SK-N-SH (cell line): Measurements from ENCODE around the gene TM2D1. TPM values are rescaled to one million over a fixed set of nuclear protein-coding genes. Genes with fewer than 3 reads are reported as not detected.

Source experiments
- CTCF ChIA-PET: fragments of 300-600, 350-600 bp; formaldehyde crosslinking; extraction: SDS; loops from one replicate; lab custom pipeline; 2021; lab: Yijun Ruan, JAX
- POLR2A ChIA-PET: fragments of 350-600 bp; sonication (Branson Sonifier 250); formaldehyde crosslinking; extraction: SDS; loops from one replicate; lab custom pipeline; 2020; ENCODE audit warnings: antibody characterized with exemption, inconsistent platforms; lab: Yijun Ruan, JAX
- DNase-seq: peaks from one replicate; pipeline ENCODE4 v3.0.0; 2012
- H2AFZ ChIP-seq: fragments of 200-600 bp; sonication (generic); 2 replicates; pipeline ENCODE4 v1.8.1; 2016; ENCODE audit warnings: antibody characterized with exemption, mild to moderate bottlenecking, low read depth
- H3F3A ChIP-seq: fragments of 200-600 bp; sonication (generic); replicated peaks from 2 replicates; pipeline ENCODE3; 2016; ENCODE audit warnings: antibody characterized with exemption, mild to moderate bottlenecking; ENCODE audit not compliant: insufficient read depth
- H3K27ac ChIP-seq, 2 experiments: fragments of 200-500 bp in 1 of 2; fragments of 200-600 bp in 1 of 2; sonication (Bioruptor generic) in 1 of 2; sonication (generic), shearing (Covaris generic) in 1 of 2; 2 replicates each; pipeline versions ENCODE4 v1.5.1 to v1.6.1; 2014 to 2016; ENCODE audit warnings: low read depth in 2 of 2, inconsistent platforms in 1 of 2, low read length in 1 of 2, mild to moderate bottlenecking in 1 of 2, mixed read lengths in 1 of 2
- H3K27me3 ChIP-seq: fragments of 200-600 bp; sonication (generic), shearing (Covaris generic); 2 replicates; pipeline ENCODE4 v1.6.1; 2016; ENCODE audit warnings: mixed run types; ENCODE audit not compliant: insufficient read depth
- H3K36me3 ChIP-seq, 2 experiments: fragments of 200-500 bp in 1 of 2; fragments of 200-600 bp in 1 of 2; sonication (Bioruptor generic) in 1 of 2; sonication (generic) in 1 of 2; replicated peaks in 1 of 2; 2 replicates each; pipeline versions ENCODE3 to v1.5.1; 2014 to 2016; ENCODE audit warnings: low read length in 1 of 2, mild to moderate bottlenecking in 1 of 2; ENCODE audit not compliant: insufficient read depth in 2 of 2, control insufficient read depth in 1 of 2
- H3K4me1 ChIP-seq, 2 experiments: fragments of 200-500 bp in 1 of 2; fragments of 200-600 bp in 1 of 2; sonication (Bioruptor generic) in 1 of 2; sonication (generic), shearing (Covaris generic) in 1 of 2; 2 replicates each; pipeline versions ENCODE4 v1.5.1 to v1.6.1; 2014 to 2016; ENCODE audit warnings: low read depth in 1 of 2, low read length in 1 of 2, mixed run types in 1 of 2; ENCODE audit not compliant: insufficient read depth in 2 of 2, control insufficient read depth in 1 of 2
- H3K4me2 ChIP-seq: fragments of 200-600 bp; sonication (generic), shearing (Covaris generic); 2 replicates; pipeline ENCODE4 v1.6.1; 2017; ENCODE audit warnings: mixed run types
- H3K4me3 ChIP-seq, 2 experiments: fragments of 200-500 bp in 1 of 2; fragments of 200-600 bp in 1 of 2; sonication (Bioruptor generic) in 1 of 2; sonication (generic), shearing (Covaris generic) in 1 of 2; 2 replicates each; pipeline versions ENCODE4 v1.5.1 to v1.8.1; 2014 to 2016; ENCODE audit warnings: low read depth in 2 of 2, inconsistent platforms in 1 of 2, low read length in 1 of 2, mild to moderate bottlenecking in 1 of 2, mixed read lengths in 1 of 2, moderate library complexity in 1 of 2
- H3K79me2 ChIP-seq: fragments of 200-600 bp; sonication (generic); 2 replicates; pipeline ENCODE4 v1.8.1; 2017; ENCODE audit warnings: mild to moderate bottlenecking; ENCODE audit not compliant: insufficient read depth
- H3K9ac ChIP-seq: fragments of 200-600 bp; sonication (generic); 2 replicates; pipeline ENCODE4 v1.6.1; 2017; ENCODE audit warnings: mixed run types
- H3K9me2 ChIP-seq: fragments of 200-600 bp; sonication (generic); 2 replicates; pipeline ENCODE4 v1.6.1; 2017; ENCODE audit warnings: mixed run types
- H3K9me3 ChIP-seq: fragments of 200-600 bp; sonication (generic); 2 replicates; pipeline ENCODE4 v1.6.1; 2017; ENCODE audit warnings: mixed run types, mild to moderate bottlenecking, moderate library complexity
- H4K20me1 ChIP-seq: fragments of 200-600 bp; sonication (generic); 2 replicates; pipeline ENCODE4 v1.6.1; 2017; ENCODE audit warnings: mild to moderate bottlenecking, mixed run types; ENCODE audit not compliant: insufficient read depth
- CHD2 ChIP-seq: fragments of 150-350 bp; IDR thresholded peaks from 2 replicates; pipeline ENCODE4 v1.6.1; 2018; ENCODE audit warnings: low read length; ENCODE audit not compliant: partially characterized antibody
- FOSL2 ChIP-seq: IDR thresholded peaks from 2 replicates; pipeline ENCODE4 v1.4.0; 2012; ENCODE audit warnings: low read depth, mild to moderate bottlenecking, moderate library complexity, borderline replicate concordance
- FOXJ3 ChIP-seq: sonication (generic); formaldehyde crosslinking; IDR thresholded peaks from 2 replicates; pipeline ENCODE4 v1.5.1; 2020; ENCODE audit warnings: mild to moderate bottlenecking, missing genetic modification reagents
- FOXM1 ChIP-seq: IDR thresholded peaks from 2 replicates; pipeline ENCODE4 v1.4.0; 2012; ENCODE audit warnings: low read depth, mild to moderate bottlenecking
- IRF3 ChIP-seq: fragments of 150-350 bp; IDR thresholded peaks from 2 replicates; pipeline ENCODE4 v1.6.1; 2016; ENCODE audit warnings: mild to moderate bottlenecking, low read depth, low read length
- MXI1 ChIP-seq: IDR thresholded peaks from 2 replicates; pipeline ENCODE4 v1.6.1; 2012; ENCODE audit warnings: mild to moderate bottlenecking, low read depth, low read length, improper control_type of control experiment
- NRF1 ChIP-seq: IDR thresholded peaks from 2 replicates; pipeline ENCODE4 v1.6.1; 2012; ENCODE audit warnings: low read depth, mild to moderate bottlenecking, low read length
- RAD21 ChIP-seq: IDR thresholded peaks from 2 replicates; pipeline ENCODE4 v1.6.1; 2012; ENCODE audit warnings: mild to moderate bottlenecking, low read length
- RCOR1 ChIP-seq: fragments of 150-350 bp; IDR thresholded peaks from 2 replicates; pipeline ENCODE4 v1.6.1; 2017; ENCODE audit warnings: antibody characterized with exemption, low read length
- REST ChIP-seq: IDR thresholded peaks from 2 replicates; pipeline ENCODE4 v1.6.1; 2012; ENCODE audit warnings: mild to moderate bottlenecking, low read depth, low read length, moderate library complexity
- RXRA ChIP-seq: IDR thresholded peaks from 2 replicates; pipeline ENCODE4 v1.4.0; 2012; ENCODE audit warnings: low read depth, mild to moderate bottlenecking, borderline replicate concordance
- TEAD4 ChIP-seq: IDR thresholded peaks from 2 replicates; pipeline ENCODE4 v1.4.0; 2012; ENCODE audit warnings: mild to moderate bottlenecking, borderline replicate concordance; ENCODE audit not compliant: insufficient read depth
- WGBS: methylation state at CpG from one replicate; pipeline ENCODE4 v1.1.6; 2017; ENCODE audit warnings: low lambda C conversion rate; 5-methylcytosine and 5-hydroxymethylcytosine counted together
- polyA plus RNA-seq, 3 experiments: library from polyadenylated mRNA; depleted of rRNA; stranded (reverse); fragments of >200 nt; gene quantifications; 2 replicates each; pipeline ENCODE4 v1.2.3, GENCODE V29; 2012
- TF ChIP-seq, protein P1 (sequence below): IDR thresholded peaks from 2 replicates; pipeline ENCODE4 v1.4.0; 2012; ENCODE audit warnings: low read depth

Gene TM2D1
- polyA plus RNA-seq, 1 of the 3 experiments (the other 2 are of a cell fraction): 58.6 TPM

DNA sequence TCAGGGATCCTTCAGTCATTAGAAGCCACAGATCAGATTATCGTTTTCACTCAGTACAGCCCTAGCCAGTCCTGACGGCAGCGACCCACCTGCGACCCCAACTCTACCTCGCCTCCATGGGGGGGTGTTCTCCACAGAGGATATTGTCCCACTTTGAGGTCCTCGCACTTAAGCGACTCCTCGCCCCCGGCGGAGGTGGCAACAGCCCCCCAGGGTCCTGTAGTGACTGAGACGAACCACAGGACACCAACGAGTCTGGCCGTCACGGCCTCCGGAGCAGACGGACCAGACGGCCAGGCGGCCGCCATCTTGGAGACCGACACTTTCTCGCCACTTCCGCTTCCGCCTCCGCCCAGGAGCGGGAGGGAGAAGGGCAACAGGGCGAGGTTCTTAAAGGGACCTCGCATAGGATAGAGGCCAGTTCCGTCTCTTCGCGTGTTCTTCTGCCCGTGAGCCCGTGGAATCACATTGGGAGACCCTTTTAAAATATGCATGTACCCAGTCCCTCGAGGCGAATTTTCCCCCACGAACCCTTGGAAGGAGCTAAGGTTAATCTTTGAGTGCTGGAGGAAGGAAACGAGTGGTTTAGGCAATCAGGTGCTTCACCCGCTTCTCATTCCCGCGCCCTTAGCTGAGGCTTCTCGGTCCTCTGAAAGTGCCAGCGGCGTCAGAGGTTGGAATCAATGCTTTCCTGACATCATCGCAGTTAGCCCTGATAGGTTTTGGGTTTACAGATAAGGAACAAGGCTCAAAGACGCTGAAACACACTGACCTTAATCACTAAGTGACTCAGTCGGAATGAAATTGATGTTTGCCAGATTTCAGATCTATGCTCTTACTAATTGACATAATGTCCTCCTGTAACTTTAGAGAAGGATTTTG lies at the start of gene TM2D1 (continued):
- TF ChIP-seq REST (peak; percentile 51; the same call in 1 of the 2 replicates), IRF3 (no peak), FOXJ3 (CRISPR knock-in tag) (0 out of 2 replicates have a peak, but pooled peaks have one; percentile 39), TEAD4 (no peak), CHD2 (peak; percentile 24), FOXM1 (no peak), MXI1 (peak; percentile 80), NRF1 (no peak), RAD21 (no peak; the same call in 1 of the 2 replicates)
- TF ChIP-seq, protein P1, sequence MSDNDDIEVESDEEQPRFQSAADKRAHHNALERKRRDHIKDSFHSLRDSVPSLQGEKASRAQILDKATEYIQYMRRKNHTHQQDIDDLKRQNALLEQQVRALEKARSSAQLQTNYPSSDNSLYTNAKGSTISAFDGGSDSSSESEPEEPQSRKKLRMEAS: peak; percentile 91

DNA sequence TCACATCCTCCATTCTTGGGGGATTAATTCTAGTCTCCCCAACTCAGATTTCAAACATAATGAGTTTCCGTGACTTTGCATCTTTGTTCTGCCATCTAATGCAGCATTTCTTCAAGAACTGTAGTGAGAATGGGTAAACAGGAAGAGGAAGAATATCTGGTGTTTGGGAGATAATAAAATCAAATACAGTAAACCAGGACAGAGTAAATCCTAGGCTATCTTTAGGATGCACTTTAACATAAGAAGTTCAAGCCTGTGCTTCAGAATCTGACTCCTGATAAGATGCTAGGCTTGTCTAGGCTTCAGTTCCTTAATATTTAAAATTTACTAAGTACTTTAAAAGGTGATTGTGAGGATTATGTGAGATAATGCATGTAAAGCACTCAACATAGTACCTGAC lies 45.2 kb upstream of the TM2D1 start:
- peaks cover 3% of the 10 kb centered on the region for H3F3A ChIP-seq
- H3K4me3 ChIP-seq: no peak overlapping the region
- H3K9ac ChIP-seq: no peak overlapping the region
- WGBS: 100% methylated on average over 1 of the region's 1 CpG
- no peaks in the 10 kb centered on the region for H3K27me3 ChIP-seq
- no peaks in the 10 kb centered on the region for H3K4me1 ChIP-seq
- H2AFZ ChIP-seq: no peak overlapping the region
- H3K79me2 ChIP-seq: no peaks in the 10 kb centered on the region
- H3K36me3 ChIP-seq: peaks cover 0 to 2% of the 10 kb centered on the region in 2 experiments
- H3K4me2 ChIP-seq: no peak overlapping the region
- no peak for DNase-seq
- no peak overlapping the region for H3K27ac ChIP-seq
- no peaks in the 10 kb centered on the region for H3K9me2 ChIP-seq
- no peaks in the 10 kb centered on the region for H4K20me1 ChIP-seq
- TF ChIP-seq RCOR1 (no peak), RXRA (no peak), FOSL2 (no peak), RAD21 (no peak)
- TF ChIP-seq, all 33 proteins: peak for 0
- ChIA-PET CTCF (no interaction called here), POLR2A (no interaction called here)
- no peaks in the 10 kb centered on the region for H3K9me3 ChIP-seq
